ENCODE results near the gene PALD1. TPM values are rescaled to one million over a fixed set of nuclear protein-coding genes. Genes with fewer than 3 reads are reported as not detected.

PALD1 gene
- polyA plus RNA-seq, 1 of the 3 experiments (the other 2 are of a cell fraction) = 0.16 TPM

DNA sequence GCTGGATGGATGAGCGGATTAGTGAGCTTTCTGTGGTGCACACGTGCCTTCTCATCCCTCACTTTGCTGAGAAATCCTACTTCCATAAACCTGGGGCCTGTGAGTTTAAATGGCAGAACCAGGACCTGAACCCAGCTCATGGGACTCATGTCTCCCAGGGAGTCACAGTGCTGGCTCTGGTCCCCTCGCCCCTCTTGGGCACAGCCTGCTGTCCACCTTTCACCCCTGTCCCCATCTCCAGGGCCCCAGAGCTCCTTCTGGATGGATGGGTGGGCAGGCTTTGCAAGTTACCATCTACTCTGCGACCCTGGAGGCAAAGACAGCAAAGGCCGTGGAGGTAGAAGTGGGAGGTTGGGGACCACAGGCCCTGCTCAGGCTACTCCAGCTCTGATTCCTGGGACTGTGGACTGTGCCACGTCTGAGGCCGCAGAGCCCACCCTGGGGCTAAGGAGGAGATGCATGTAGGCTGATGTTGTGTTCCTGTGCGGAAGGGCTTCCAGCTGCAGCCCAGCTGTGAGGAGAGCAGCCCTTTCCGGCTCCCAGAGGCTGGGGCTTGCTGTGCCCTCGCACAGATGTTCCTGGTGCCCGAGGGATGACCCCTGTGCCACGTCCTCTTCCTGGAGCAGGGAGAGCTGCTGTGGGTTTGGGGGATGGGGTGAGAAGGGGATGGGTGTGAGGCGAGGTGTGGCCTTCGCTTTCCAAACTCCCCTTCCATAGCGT is 83.6 kb downstream of the PALD1 start:
- H3K27ac ChIP-seq (ENCODE audit: low read depth in 2 of 2, low read length in 1 of 2) = peak overlapping the region in 1 of 2 experiments; percentile 93; a peak in 2 of 4 replicates
- peak; percentile 89 for DNase-seq
- H2AFZ ChIP-seq (ENCODE audit: low read depth) = no peak overlapping the region
- H3K4me3 ChIP-seq (ENCODE audit: low read depth in 2 of 2, low read length in 1 of 2) = no peak overlapping the region
- CTCF ChIA-PET = interaction anchor here (0.9 to 5.9 kb wide), 8 partner anchors 12 to 341 kb away, joined by 3 to 42 read pairs (median 5); no protein-coding TSS in a partner anchor
- no peak overlapping the region for H3K4me2 ChIP-seq
- H3K4me1 ChIP-seq (ENCODE audit: control insufficient read depth in 1 of 2, insufficient read depth in 2 of 2, low read depth in 1 of 2, low read length in 1 of 2) = peaks cover 0 to 58% of the 10 kb centered on the region in 2 experiments; a peak in 1 of 4 replicates
- H3F3A ChIP-seq (replicated peaks; ENCODE audit: insufficient read depth) = no peaks in the 10 kb centered on the region
- H3K9ac ChIP-seq = no peak overlapping the region
- H3K79me2 ChIP-seq (ENCODE audit: insufficient read depth) = no peaks in the 10 kb centered on the region
- POLR2A ChIA-PET = interaction anchor here (0.6 to 1.6 kb wide), 10 partner anchors 9 to 679 kb away, joined by 3 to 11 read pairs (median 3); no protein-coding TSS in a partner anchor
- H4K20me1 ChIP-seq (ENCODE audit: insufficient read depth) = no peaks in the 10 kb centered on the region
- H3K9me2 ChIP-seq = no peaks in the 10 kb centered on the region
- H3K27me3 ChIP-seq (ENCODE audit: insufficient read depth) = no peaks in the 10 kb centered on the region
- 79% methylated on average over 11 of the region's 15 CpGs for WGBS (ENCODE audit: low lambda C conversion rate)
- TF ChIP-seq, protein P1, sequence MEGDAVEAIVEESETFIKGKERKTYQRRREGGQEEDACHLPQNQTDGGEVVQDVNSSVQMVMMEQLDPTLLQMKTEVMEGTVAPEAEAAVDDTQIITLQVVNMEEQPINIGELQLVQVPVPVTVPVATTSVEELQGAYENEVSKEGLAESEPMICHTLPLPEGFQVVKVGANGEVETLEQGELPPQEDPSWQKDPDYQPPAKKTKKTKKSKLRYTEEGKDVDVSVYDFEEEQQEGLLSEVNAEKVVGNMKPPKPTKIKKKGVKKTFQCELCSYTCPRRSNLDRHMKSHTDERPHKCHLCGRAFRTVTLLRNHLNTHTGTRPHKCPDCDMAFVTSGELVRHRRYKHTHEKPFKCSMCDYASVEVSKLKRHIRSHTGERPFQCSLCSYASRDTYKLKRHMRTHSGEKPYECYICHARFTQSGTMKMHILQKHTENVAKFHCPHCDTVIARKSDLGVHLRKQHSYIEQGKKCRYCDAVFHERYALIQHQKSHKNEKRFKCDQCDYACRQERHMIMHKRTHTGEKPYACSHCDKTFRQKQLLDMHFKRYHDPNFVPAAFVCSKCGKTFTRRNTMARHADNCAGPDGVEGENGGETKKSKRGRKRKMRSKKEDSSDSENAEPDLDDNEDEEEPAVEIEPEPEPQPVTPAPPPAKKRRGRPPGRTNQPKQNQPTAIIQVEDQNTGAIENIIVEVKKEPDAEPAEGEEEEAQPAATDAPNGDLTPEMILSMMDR (IDR thresholded peaks at IDR 0.05) = no peak
- TF ChIP-seq RCOR1 (IDR thresholded peaks at IDR 0.05; ENCODE audit: low read length) (peak; percentile 70), RAD21 (IDR thresholded peaks at IDR 0.05; ENCODE audit: low read length) (0 out of 2 replicates have a peak, but pooled peaks have one; percentile 5), EP300 (IDR thresholded peaks at IDR 0.05; ENCODE audit: borderline replicate concordance in 1 of 2, low read depth in 1 of 2, low read length in 1 of 2) (peak in 1 of 2 experiments; percentile 64; a peak in 1 of 4 replicates), CHD2 (IDR thresholded peaks at IDR 0.05; ENCODE audit: low read length, partially characterized antibody) (peak; percentile 78), FOXJ3 (CRISPR knock-in tag; IDR thresholded peaks at IDR 0.05) (peak; percentile 74)
- TF ChIP-seq, protein P2, sequence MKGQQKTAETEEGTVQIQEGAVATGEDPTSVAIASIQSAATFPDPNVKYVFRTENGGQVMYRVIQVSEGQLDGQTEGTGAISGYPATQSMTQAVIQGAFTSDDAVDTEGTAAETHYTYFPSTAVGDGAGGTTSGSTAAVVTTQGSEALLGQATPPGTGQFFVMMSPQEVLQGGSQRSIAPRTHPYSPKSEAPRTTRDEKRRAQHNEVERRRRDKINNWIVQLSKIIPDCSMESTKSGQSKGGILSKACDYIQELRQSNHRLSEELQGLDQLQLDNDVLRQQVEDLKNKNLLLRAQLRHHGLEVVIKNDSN (IDR thresholded peaks at IDR 0.05; ENCODE audit: borderline replicate concordance, low read depth) = no peak
- no peaks in the 10 kb centered on the region for H3K36me3 ChIP-seq (replicated peaks in 1 of 2; ENCODE audit: control insufficient read depth in 1 of 2, insufficient read depth in 2 of 2, low read length in 1 of 2)
- H3K9me3 ChIP-seq = no peaks in the 10 kb centered on the region

DNA sequence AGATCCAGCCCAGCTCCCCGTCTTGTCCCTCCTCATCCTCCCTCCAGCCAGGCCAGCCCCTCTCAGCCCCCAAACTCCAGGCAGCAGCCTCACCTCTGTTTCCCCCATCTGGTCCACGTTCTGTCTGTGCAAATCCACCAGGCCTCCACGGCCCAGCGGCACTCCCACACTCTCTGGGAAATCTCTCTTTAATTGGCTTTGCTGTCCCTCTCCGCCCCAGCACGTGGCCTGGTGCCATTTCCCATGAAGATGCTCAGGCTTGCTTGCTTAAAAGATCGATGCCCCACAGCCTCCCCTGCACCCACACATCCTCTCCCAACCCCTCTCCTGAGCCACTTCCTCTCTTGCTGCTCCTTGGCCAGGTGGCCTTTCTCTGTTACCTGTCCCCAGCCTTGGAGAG is 84.7 kb downstream of the PALD1 start:
- Histone ChIP-seq H3K9me2 (no peaks in the 10 kb centered on the region), H3F3A (replicated peaks; ENCODE audit: insufficient read depth) (no peaks in the 10 kb centered on the region), H3K4me1 (ENCODE audit: control insufficient read depth in 1 of 2, insufficient read depth in 2 of 2, low read depth in 1 of 2, low read length in 1 of 2) (peaks cover 0 to 58% of the 10 kb centered on the region in 2 experiments; a peak in 1 of 4 replicates), H3K9me3 (no peaks in the 10 kb centered on the region), H3K4me2 (no peak overlapping the region), H3K27me3 (ENCODE audit: insufficient read depth) (no peaks in the 10 kb centered on the region), H3K36me3 (replicated peaks in 1 of 2; ENCODE audit: control insufficient read depth in 1 of 2, insufficient read depth in 2 of 2, low read length in 1 of 2) (no peaks in the 10 kb centered on the region), H2AFZ (ENCODE audit: low read depth) (no peak overlapping the region), H3K27ac (ENCODE audit: low read depth in 2 of 2, low read length in 1 of 2) (peak overlapping the region in 1 of 2 experiments; percentile 93; a peak in 2 of 4 replicates), H3K9ac (no peak overlapping the region), H3K4me3 (ENCODE audit: low read depth in 2 of 2, low read length in 1 of 2) (no peak overlapping the region), H4K20me1 (ENCODE audit: insufficient read depth) (no peaks in the 10 kb centered on the region), H3K79me2 (ENCODE audit: insufficient read depth) (no peaks in the 10 kb centered on the region)
- POLR2A ChIA-PET = interaction anchor here (1.1 to 1.6 kb wide), 2 partner anchors 22 to 328 kb away, joined by 3 to 5 read pairs; no protein-coding TSS in a partner anchor
- DNase-seq = peak; percentile 49
- 52% methylated on average over 7 of the region's 7 CpGs for WGBS (ENCODE audit: low lambda C conversion rate)
- TF ChIP-seq EZH2phosphoT487 (IDR thresholded peaks at IDR 0.05; ENCODE audit: borderline replicate concordance, low read depth) = no peak
- peak in 1 of 2 experiments; percentile 70; a peak in 1 of 4 replicates for TF ChIP-seq EP300 (IDR thresholded peaks at IDR 0.05; ENCODE audit: borderline replicate concordance in 1 of 2, low read depth in 1 of 2, low read length in 1 of 2)
- CTCF ChIA-PET = interaction anchor here (1.7 to 5.9 kb wide), 3 partner anchors 13 to 196 kb away, joined by 5 to 42 read pairs (median 40); no protein-coding TSS in a partner anchor

All from SK-N-SH (cell line).